ENCODE results near the gene HAUS8. TPM values are rescaled to one million over a fixed set of nuclear protein-coding genes. Genes with fewer than 3 reads are reported as not detected.

The HAUS8 gene
- polyA plus RNA-seq, 1 donor from 2014 or later: 3.6 TPM

DNA sequence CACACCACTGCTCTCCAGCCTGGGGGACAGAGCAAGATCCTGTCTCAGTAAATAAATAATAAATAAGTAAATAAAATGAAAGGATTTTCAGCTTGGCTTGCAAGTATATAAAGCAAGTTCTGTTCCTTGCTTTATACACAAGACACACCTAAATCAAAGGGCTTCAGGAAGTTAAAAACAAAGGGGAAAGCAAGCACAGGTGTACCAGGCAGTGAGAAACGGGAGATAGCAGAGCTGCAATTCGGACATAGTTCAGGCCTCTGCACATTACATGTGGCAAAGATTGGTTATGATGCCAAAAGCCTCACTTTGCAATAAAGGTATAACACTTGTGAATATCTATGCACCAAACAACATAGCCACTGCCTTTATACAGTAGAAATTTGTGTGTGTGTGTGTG lies 47.8 kb upstream of the HAUS8 start:
- H3K4me2 ChIP-seq (ENCODE audit: low read length): no peak overlapping the region
- H4K20me1 ChIP-seq (ENCODE audit: insufficient read depth): no peaks in the 10 kb centered on the region
- no peaks in the 10 kb centered on the region for H3F3A ChIP-seq (ENCODE audit: insufficient read depth, low read length, poor library complexity, severe bottlenecking)
- H3K27ac ChIP-seq (ENCODE audit: low read length): no peak overlapping the region
- H3K9ac ChIP-seq (ENCODE audit: low read length): no peak overlapping the region
- no peaks in the 10 kb centered on the region for H3K27me3 ChIP-seq (ENCODE audit: insufficient read depth, low read depth, low read length)
- no peak overlapping the region for H3K4me3 ChIP-seq (ENCODE audit: low read length)
- H3K36me3 ChIP-seq (ENCODE audit: insufficient read depth, low read length): no peaks in the 10 kb centered on the region
- no peak overlapping the region for H2AFZ ChIP-seq (ENCODE audit: low read depth, low read length)
- no peaks in the 10 kb centered on the region for H3K79me2 ChIP-seq (replicated peaks; ENCODE audit: insufficient read depth, low read length)
- TF ChIP-seq EZH2 (IDR thresholded peaks at IDR 0.05; ENCODE audit: borderline replicate concordance, insufficient read depth, low read length, poor library complexity, severe bottlenecking): no peak
- TF ChIP-seq, protein P1, sequence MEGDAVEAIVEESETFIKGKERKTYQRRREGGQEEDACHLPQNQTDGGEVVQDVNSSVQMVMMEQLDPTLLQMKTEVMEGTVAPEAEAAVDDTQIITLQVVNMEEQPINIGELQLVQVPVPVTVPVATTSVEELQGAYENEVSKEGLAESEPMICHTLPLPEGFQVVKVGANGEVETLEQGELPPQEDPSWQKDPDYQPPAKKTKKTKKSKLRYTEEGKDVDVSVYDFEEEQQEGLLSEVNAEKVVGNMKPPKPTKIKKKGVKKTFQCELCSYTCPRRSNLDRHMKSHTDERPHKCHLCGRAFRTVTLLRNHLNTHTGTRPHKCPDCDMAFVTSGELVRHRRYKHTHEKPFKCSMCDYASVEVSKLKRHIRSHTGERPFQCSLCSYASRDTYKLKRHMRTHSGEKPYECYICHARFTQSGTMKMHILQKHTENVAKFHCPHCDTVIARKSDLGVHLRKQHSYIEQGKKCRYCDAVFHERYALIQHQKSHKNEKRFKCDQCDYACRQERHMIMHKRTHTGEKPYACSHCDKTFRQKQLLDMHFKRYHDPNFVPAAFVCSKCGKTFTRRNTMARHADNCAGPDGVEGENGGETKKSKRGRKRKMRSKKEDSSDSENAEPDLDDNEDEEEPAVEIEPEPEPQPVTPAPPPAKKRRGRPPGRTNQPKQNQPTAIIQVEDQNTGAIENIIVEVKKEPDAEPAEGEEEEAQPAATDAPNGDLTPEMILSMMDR (IDR thresholded peaks at IDR 0.05; ENCODE audit: poor library complexity, severe bottlenecking): no peak
- no peak for TF ChIP-seq SMC3 (conservative IDR thresholded peaks at IDR 0.05; ENCODE audit: poor library complexity)
- no peaks in the 10 kb centered on the region for H3K9me2 ChIP-seq (ENCODE audit: insufficient read depth, low read length)
- no peaks in the 10 kb centered on the region for H3K9me3 ChIP-seq (ENCODE audit: low read length)

DNA sequence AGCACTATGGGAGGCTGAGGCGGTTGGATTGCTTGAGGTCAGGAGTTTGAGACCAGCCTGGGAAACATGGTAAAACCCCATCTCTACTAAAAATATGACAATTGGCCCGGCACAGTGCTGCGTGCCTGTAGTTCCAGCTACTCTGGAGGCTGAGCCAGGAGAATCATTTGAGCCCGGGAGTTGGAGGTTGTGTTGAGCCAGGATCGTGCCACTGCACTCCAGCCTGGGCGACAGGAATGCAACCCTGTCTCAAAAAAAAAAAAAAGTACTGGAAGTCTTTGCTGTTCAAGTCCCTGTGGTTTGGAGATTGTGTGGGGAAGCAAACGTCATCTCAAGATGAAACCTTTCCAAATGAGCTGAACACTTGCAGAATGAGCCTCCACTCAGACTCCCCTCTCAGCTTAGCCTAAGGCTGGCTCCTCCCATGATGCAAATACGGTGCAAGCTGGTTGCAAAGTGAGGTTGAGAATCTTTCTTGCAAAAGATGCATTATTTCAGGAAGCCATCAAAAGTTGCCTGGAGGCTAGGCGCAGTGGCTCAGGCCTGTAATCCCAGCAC lies 46.6 kb upstream of the HAUS8 start:
- H3K27ac ChIP-seq (ENCODE audit: low read length): no peak overlapping the region
- TF ChIP-seq TAF1 (IDR thresholded peaks at IDR 0.05; ENCODE audit: low read depth) (no peak), EP300 (conservative IDR thresholded peaks at IDR 0.05; ENCODE audit: poor library complexity, severe bottlenecking) (no peak), POLR2AphosphoS5 (IDR thresholded peaks at IDR 0.05) (no peak)
- TF ChIP-seq, protein P1 (IDR thresholded peaks at IDR 0.05; ENCODE audit: poor library complexity, severe bottlenecking): no peak
- no peaks in the 10 kb centered on the region for H3K79me2 ChIP-seq (replicated peaks; ENCODE audit: insufficient read depth, low read length)
- no peaks in the 10 kb centered on the region for H3K27me3 ChIP-seq (ENCODE audit: insufficient read depth, low read depth, low read length)
- no peak overlapping the region for H3K4me2 ChIP-seq (ENCODE audit: low read length)
- no peaks in the 10 kb centered on the region for H3K9me3 ChIP-seq (ENCODE audit: low read length)
- H4K20me1 ChIP-seq (ENCODE audit: insufficient read depth): no peaks in the 10 kb centered on the region
- H3K9me2 ChIP-seq (ENCODE audit: insufficient read depth, low read length): no peaks in the 10 kb centered on the region
- H2AFZ ChIP-seq (ENCODE audit: low read depth, low read length): no peak overlapping the region
- no peak overlapping the region for H3K4me3 ChIP-seq (ENCODE audit: low read length)
- no peak overlapping the region for H3K9ac ChIP-seq (ENCODE audit: low read length)
- no peaks in the 10 kb centered on the region for H3F3A ChIP-seq (ENCODE audit: insufficient read depth, low read length, poor library complexity, severe bottlenecking)
- H3K36me3 ChIP-seq (ENCODE audit: insufficient read depth, low read length): no peaks in the 10 kb centered on the region

DNA sequence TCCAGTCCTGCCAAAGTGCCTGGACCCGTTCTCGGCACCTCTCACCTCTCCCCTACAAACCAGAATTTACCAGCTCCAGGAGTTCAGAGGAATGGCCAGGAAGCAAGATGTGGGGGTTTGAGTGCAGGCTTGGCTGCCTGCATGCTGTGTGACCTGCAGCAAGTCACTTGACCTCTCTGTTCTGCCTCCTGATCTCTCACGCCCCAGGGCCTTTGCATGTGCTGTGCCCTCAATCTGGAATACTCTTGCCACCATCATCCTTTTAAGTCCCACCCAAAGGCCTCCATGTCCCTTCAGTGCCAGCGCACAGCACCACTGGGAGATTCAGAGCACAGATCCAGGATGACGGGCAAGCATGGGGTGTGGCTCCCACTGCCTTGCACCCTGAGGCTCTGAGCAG lies 43.7 kb upstream of the HAUS8 start:
- no peaks in the 10 kb centered on the region for H3K79me2 ChIP-seq (replicated peaks; ENCODE audit: insufficient read depth, low read length)
- no peaks in the 10 kb centered on the region for H4K20me1 ChIP-seq (ENCODE audit: insufficient read depth)
- no peak overlapping the region for H3K4me2 ChIP-seq (ENCODE audit: low read length)
- no peak overlapping the region for H3K27ac ChIP-seq (ENCODE audit: low read length)
- H3K36me3 ChIP-seq (ENCODE audit: insufficient read depth, low read length): no peaks in the 10 kb centered on the region
- H3F3A ChIP-seq (ENCODE audit: insufficient read depth, low read length, poor library complexity, severe bottlenecking): no peaks in the 10 kb centered on the region
- H3K27me3 ChIP-seq (ENCODE audit: insufficient read depth, low read depth, low read length): no peaks in the 10 kb centered on the region
- no peaks in the 10 kb centered on the region for H3K9me3 ChIP-seq (ENCODE audit: low read length)
- H3K4me3 ChIP-seq (ENCODE audit: low read length): no peak overlapping the region
- H3K9me2 ChIP-seq (ENCODE audit: insufficient read depth, low read length): no peaks in the 10 kb centered on the region
- H2AFZ ChIP-seq (ENCODE audit: low read depth, low read length): no peak overlapping the region
- TF ChIP-seq, protein P2, sequence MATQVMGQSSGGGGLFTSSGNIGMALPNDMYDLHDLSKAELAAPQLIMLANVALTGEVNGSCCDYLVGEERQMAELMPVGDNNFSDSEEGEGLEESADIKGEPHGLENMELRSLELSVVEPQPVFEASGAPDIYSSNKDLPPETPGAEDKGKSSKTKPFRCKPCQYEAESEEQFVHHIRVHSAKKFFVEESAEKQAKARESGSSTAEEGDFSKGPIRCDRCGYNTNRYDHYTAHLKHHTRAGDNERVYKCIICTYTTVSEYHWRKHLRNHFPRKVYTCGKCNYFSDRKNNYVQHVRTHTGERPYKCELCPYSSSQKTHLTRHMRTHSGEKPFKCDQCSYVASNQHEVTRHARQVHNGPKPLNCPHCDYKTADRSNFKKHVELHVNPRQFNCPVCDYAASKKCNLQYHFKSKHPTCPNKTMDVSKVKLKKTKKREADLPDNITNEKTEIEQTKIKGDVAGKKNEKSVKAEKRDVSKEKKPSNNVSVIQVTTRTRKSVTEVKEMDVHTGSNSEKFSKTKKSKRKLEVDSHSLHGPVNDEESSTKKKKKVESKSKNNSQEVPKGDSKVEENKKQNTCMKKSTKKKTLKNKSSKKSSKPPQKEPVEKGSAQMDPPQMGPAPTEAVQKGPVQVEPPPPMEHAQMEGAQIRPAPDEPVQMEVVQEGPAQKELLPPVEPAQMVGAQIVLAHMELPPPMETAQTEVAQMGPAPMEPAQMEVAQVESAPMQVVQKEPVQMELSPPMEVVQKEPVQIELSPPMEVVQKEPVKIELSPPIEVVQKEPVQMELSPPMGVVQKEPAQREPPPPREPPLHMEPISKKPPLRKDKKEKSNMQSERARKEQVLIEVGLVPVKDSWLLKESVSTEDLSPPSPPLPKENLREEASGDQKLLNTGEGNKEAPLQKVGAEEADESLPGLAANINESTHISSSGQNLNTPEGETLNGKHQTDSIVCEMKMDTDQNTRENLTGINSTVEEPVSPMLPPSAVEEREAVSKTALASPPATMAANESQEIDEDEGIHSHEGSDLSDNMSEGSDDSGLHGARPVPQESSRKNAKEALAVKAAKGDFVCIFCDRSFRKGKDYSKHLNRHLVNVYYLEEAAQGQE (IDR thresholded peaks at IDR 0.05; ENCODE audit: borderline replicate concordance): no peak
- TF ChIP-seq TAF1 (IDR thresholded peaks at IDR 0.05; ENCODE audit: low read depth) (no peak), EP300 (conservative IDR thresholded peaks at IDR 0.05; ENCODE audit: poor library complexity, severe bottlenecking) (no peak), RAD21 (conservative IDR thresholded peaks at IDR 0.05) (no peak), EZH2 (IDR thresholded peaks at IDR 0.05; ENCODE audit: borderline replicate concordance, insufficient read depth, low read length, poor library complexity, severe bottlenecking) (no peak), POLR2AphosphoS5 (IDR thresholded peaks at IDR 0.05) (no peak), MXI1 (conservative IDR thresholded peaks at IDR 0.05; ENCODE audit: poor library complexity, severe bottlenecking) (no peak), SMC3 (conservative IDR thresholded peaks at IDR 0.05; ENCODE audit: poor library complexity) (no peak)
- TF ChIP-seq, protein P1 (IDR thresholded peaks at IDR 0.05; ENCODE audit: poor library complexity, severe bottlenecking): no peak
- H3K9ac ChIP-seq (ENCODE audit: low read length): no peak overlapping the region

All from neural cell (in vitro differentiated cells).